ENCODE measurements around the gene EEF1A1. TPM values are rescaled to one million over a fixed set of nuclear protein-coding genes. Genes with fewer than 3 reads are reported as not detected.

Gene EEF1A1
- total and polyA plus RNA-seq, 2 of the 8 experiments (the other 6 are each of a cell fraction or from before 2014, with no cell fraction given): 13,823 to 13,927 TPM

DNA sequence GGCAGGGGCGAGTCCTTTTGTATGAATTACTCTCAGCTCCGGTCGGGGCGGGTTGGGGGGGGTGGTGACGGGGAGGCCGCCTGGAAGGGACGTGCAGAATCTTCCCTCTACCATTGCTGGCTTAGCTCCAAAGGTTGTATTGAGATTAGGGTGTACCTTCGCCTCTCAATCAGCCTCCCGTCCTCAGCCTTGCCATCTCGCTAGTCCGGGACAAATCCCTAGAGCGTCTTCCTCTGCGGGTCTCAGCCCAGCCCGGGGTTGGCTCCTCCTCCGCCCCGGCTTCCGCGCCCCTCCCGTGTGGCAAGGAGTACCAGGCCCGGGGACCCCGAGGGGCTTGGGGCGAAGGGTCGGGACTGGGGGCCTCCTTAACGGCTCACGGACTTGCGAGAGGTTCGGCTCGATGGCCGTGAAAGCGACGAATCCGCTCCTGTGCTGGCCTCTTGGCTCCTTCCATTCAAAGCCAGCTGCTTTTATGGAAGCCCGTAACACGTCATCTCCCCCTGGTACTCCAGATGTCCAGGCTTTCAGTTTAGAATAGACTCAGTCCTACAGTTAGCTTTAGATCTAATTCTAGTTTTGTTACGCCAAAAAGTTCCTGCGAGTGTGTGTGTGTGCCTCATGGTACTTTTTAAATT lies 636 bp upstream of the EEF1A1 start:
- no peaks in the 10 kb centered on the region for H3K79me1 ChIP-seq (ENCODE audit: low read depth, low read length)
- TF ChIP-seq HDAC2 (IDR thresholded peaks at IDR 0.05; ENCODE audit: borderline replicate concordance in 1 of 2, low read depth in 2 of 2, low read length in 2 of 2): no peak
- no peak for TF ChIP-seq SRF (IDR thresholded peaks at IDR 0.05; ENCODE audit: low read depth, low read length)
- no peak for TF ChIP-seq KDM5A (IDR thresholded peaks at IDR 0.05; ENCODE audit: low read length)
- no peak for TF ChIP-seq RBBP5 (IDR thresholded peaks at IDR 0.05; ENCODE audit: borderline replicate concordance, low read depth, low read length)
- no peak for TF ChIP-seq KDM1A (IDR thresholded peaks at IDR 0.05; ENCODE audit: borderline replicate concordance, low read length)
- no peak for TF ChIP-seq CHD1 (IDR thresholded peaks at IDR 0.05; ENCODE audit: low read depth, low read length)
- no peak for TF ChIP-seq RNF2 (IDR thresholded peaks at IDR 0.05; ENCODE audit: borderline replicate concordance, low read depth, low read length, missing control alignments, poor library complexity, severe bottlenecking)

More for the DNA sequence above, 636 bp upstream of the EEF1A1 start:
- Histone ChIP-seq H4K8ac (ENCODE audit: extremely low read depth, insufficient read depth, low read length) (peak overlapping the region; percentile 94; the same call in 1 of the 2 replicates), H2BK120ac (replicated peaks; ENCODE audit: low read depth, low read length) (peak overlapping the region; percentile 12), H3K4ac (replicated peaks; ENCODE audit: insufficient read length, low read depth, low read length) (peak overlapping the region; percentile 55), H4K91ac (replicated peaks; ENCODE audit: insufficient read length, low read length) (peak overlapping the region; percentile 86), H2AK5ac (ENCODE audit: low read depth, low read length) (no peak overlapping the region), H3K56ac (replicated peaks; ENCODE audit: insufficient read length, low read depth, low read length) (peak overlapping the region; percentile 63), H4K20me1 (replicated peaks in 1 of 2; ENCODE audit: control insufficient read depth in 1 of 2, insufficient read depth in 2 of 2, low read length in 2 of 2) (peaks cover 4 to 6% of the 10 kb centered on the region in 2 experiments), H3K27me3 (replicated peaks in 1 of 4; ENCODE audit: control insufficient read depth in 3 of 4, extremely low read depth in 1 of 4, insufficient read depth in 3 of 4, low read length in 3 of 4) (no peaks in the 10 kb centered on the region), H2BK20ac (ENCODE audit: low read length) (no peak overlapping the region), H3K4me3 (ENCODE audit: extremely low read depth in 1 of 4, insufficient read depth in 2 of 4, low read depth in 3 of 4, low read length in 4 of 4) (peak overlapping the region; percentile 82 to 100 (median 91)), H3K9me3 (ENCODE audit: insufficient read depth in 2 of 2, low read depth in 1 of 2, low read length in 1 of 2) (no peaks in the 10 kb centered on the region), H3K23me2 (ENCODE audit: low read depth, low read length) (peaks cover 2% of the 10 kb centered on the region; the same call in 1 of the 2 replicates), H3K27ac (ENCODE audit: low read depth, low read length) (peak overlapping the region; percentile 90), H3K18ac (ENCODE audit: extremely low read depth, low read length) (peak overlapping the region; percentile 99), H3K9ac (replicated peaks in 1 of 4; ENCODE audit: extremely low read depth in 1 of 4, low read depth in 3 of 4, low read length in 3 of 4) (peak overlapping the region; percentile 64 to 93 (median 86)), H3K4me1 (replicated peaks in 1 of 4; ENCODE audit: control insufficient read depth in 3 of 4, insufficient read depth in 4 of 4, low read length in 3 of 4) (peaks cover 0 to 8% (median 4%) of the 10 kb centered on the region in 4 experiments; a peak in 3 of 7 replicates), H3K14ac (ENCODE audit: insufficient read length) (no peak overlapping the region), H3K79me2 (ENCODE audit: control insufficient read depth in 1 of 2, insufficient read depth in 2 of 2, low read length in 2 of 2) (peaks cover 0 to 41% of the 10 kb centered on the region in 2 experiments; a peak in 3 of 4 replicates), H2BK15ac (ENCODE audit: low read length) (no peak overlapping the region; the same call in 1 of the 2 replicates), H4K5ac (ENCODE audit: insufficient read length, low read depth, low read length) (peak overlapping the region; percentile 95), H2AFZ (ENCODE audit: low read length) (no peak overlapping the region), H3K23ac (ENCODE audit: insufficient read length) (no peak overlapping the region), H3K4me2 (ENCODE audit: insufficient read depth in 1 of 2, low read depth in 2 of 2, low read length in 2 of 2) (peak overlapping the region; percentile 65 to 82), H2BK5ac (ENCODE audit: low read depth, low read length) (peak overlapping the region; percentile 94), H3K36me3 (ENCODE audit: control insufficient read depth in 2 of 4, insufficient read depth in 4 of 4, low read length in 3 of 4) (peaks cover 29 to 42% (median 35%) of the 10 kb centered on the region in 4 experiments), H2BK12ac (ENCODE audit: low read depth, low read length) (peak overlapping the region; percentile 82; the same call in 1 of the 2 replicates)
- ChIA-PET POLR2A (ENCODE audit: partially characterized antibody) (interaction anchor here (0.6 to 27.5 kb wide), 25 partner anchors 9 to 170 kb away, joined by 3 to 1482 read pairs (median 9); partner anchors contain the start of genes CGAS, DDX43, MTO1 and SLC17A5), CTCF (ENCODE audit: partially characterized antibody) (interaction anchor here (0.9 to 3.0 kb wide), 12 partner anchors 20 to 131 kb away, joined by 3 to 12 read pairs (median 4); no protein-coding TSS in a partner anchor)
- DNase-seq (ENCODE audit: low read depth in 1 of 2, low spot score in 2 of 2) (peak in 1 of 2 experiments; percentile 91), FAIRE-seq (no peak)
- WGBS, 2 experiments (ENCODE audit: extremely low coverage in 1 of 2, insufficient coverage in 1 of 2, insufficient read length in 1 of 2, insufficient replicate concordance in 2 of 2, low coverage in 1 of 2, low lambda C conversion rate in 2 of 2, missing lambda C conversion rate in 1 of 2): 2% methylated on average over 34 of the region's 36 CpGs; no CpG with 5 or more reads in 1 of the 2 experiments
